ENCODE results near the gene THRB.

Gene THRB

GRCh38 chr3:24336101-24336500 lies 158.5 kb downstream of the THRB start:
- no peak overlapping the region for H3K9ac ChIP-seq (ENCODE audit: low read depth, low read length, poor library complexity, severe bottlenecking)
- no peaks in the 10 kb centered on the region for H3K4me1 ChIP-seq (ENCODE audit: insufficient read depth, low read length, poor library complexity, severe bottlenecking)
- H3K27me3 ChIP-seq (ENCODE audit: insufficient read depth, low read length, poor library complexity, severe bottlenecking), result no peaks in the 10 kb centered on the region
- no peaks in the 10 kb centered on the region for H3K9me3 ChIP-seq (ENCODE audit: insufficient read depth, low read depth, low read length)
- TF ChIP-seq EZH2phosphoT487 (IDR thresholded peaks at IDR 0.05; ENCODE audit: borderline replicate concordance) (no peak), CTCF (conservative IDR thresholded peaks at IDR 0.05; ENCODE audit: low read length) (no peak)
- H4K20me1 ChIP-seq (ENCODE audit: insufficient read depth, low read length, poor library complexity, severe bottlenecking), result no peaks in the 10 kb centered on the region
- no peak overlapping the region for H3K4me3 ChIP-seq (ENCODE audit: low read length, poor library complexity, severe bottlenecking)
- no peaks in the 10 kb centered on the region for H3F3A ChIP-seq (ENCODE audit: low read depth)
- H2AFZ ChIP-seq (ENCODE audit: low read length), result no peak overlapping the region
- no peaks in the 10 kb centered on the region for H3K9me2 ChIP-seq (replicated peaks; ENCODE audit: low read depth, low read length)
- H3K4me2 ChIP-seq (ENCODE audit: low read depth, low read length, poor library complexity, severe bottlenecking), result no peak overlapping the region
- H3K79me2 ChIP-seq (ENCODE audit: insufficient read depth, low read length), result no peaks in the 10 kb centered on the region
- H3K36me3 ChIP-seq (ENCODE audit: insufficient read depth, low read length), result no peaks in the 10 kb centered on the region

GRCh38 chr3:24332092-24332491 lies 162.6 kb downstream of the THRB start:
- H3K4me1 ChIP-seq (ENCODE audit: insufficient read depth, low read length, poor library complexity, severe bottlenecking), result no peaks in the 10 kb centered on the region
- H2AFZ ChIP-seq (ENCODE audit: low read length), result no peak overlapping the region
- H3K9ac ChIP-seq (ENCODE audit: low read depth, low read length, poor library complexity, severe bottlenecking), result no peak overlapping the region
- no peaks in the 10 kb centered on the region for H3K79me2 ChIP-seq (ENCODE audit: insufficient read depth, low read length)
- H3K9me2 ChIP-seq (replicated peaks; ENCODE audit: low read depth, low read length), result no peaks in the 10 kb centered on the region
- no peaks in the 10 kb centered on the region for H3F3A ChIP-seq (ENCODE audit: low read depth)
- no peaks in the 10 kb centered on the region for H3K27me3 ChIP-seq (ENCODE audit: insufficient read depth, low read length, poor library complexity, severe bottlenecking)
- no peak overlapping the region for H3K4me3 ChIP-seq (ENCODE audit: low read length, poor library complexity, severe bottlenecking)
- H4K20me1 ChIP-seq (ENCODE audit: insufficient read depth, low read length, poor library complexity, severe bottlenecking), result no peaks in the 10 kb centered on the region
- H3K36me3 ChIP-seq (ENCODE audit: insufficient read depth, low read length), result no peaks in the 10 kb centered on the region
- TF ChIP-seq CTCF (conservative IDR thresholded peaks at IDR 0.05; ENCODE audit: low read length), result no peak
- TF ChIP-seq EZH2phosphoT487 (IDR thresholded peaks at IDR 0.05; ENCODE audit: borderline replicate concordance), result no peak
- no peak overlapping the region for H3K4me2 ChIP-seq (ENCODE audit: low read depth, low read length, poor library complexity, severe bottlenecking)
- H3K9me3 ChIP-seq (ENCODE audit: insufficient read depth, low read depth, low read length), result no peaks in the 10 kb centered on the region

DNA sequence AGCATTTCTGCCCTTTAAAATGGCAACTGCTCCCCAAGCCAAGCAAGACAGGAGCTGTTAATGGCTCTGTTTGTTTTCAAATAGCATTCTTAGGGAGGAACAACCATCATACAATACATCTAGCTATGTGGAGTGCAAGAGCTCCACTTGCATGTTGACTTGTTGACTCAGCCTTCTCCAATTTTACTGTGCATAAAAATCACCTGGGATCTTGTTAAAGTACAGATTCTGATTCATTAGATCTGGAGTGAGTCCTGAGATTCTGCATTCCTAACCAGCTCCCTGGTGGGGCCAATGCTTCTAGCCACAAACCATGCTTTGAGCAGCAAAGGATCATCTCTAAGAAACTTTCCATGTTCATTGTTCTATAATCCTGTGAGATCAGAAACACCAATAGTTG lies 171.4 kb downstream of the THRB start:
- H3K79me2 ChIP-seq (ENCODE audit: insufficient read depth, low read length), result no peaks in the 10 kb centered on the region
- H3K27me3 ChIP-seq (ENCODE audit: insufficient read depth, low read length, poor library complexity, severe bottlenecking), result no peaks in the 10 kb centered on the region

More for the DNA sequence above, 171.4 kb downstream of the THRB start:
- Histone ChIP-seq H2AFZ (ENCODE audit: low read length) (no peak overlapping the region), H3K9me2 (replicated peaks; ENCODE audit: low read depth, low read length) (no peaks in the 10 kb centered on the region), H3K4me2 (ENCODE audit: low read depth, low read length, poor library complexity, severe bottlenecking) (no peak overlapping the region), H3K9ac (ENCODE audit: low read depth, low read length, poor library complexity, severe bottlenecking) (no peak overlapping the region), H3K36me3 (ENCODE audit: insufficient read depth, low read length) (no peaks in the 10 kb centered on the region), H3K9me3 (ENCODE audit: insufficient read depth, low read depth, low read length) (no peaks in the 10 kb centered on the region), H3K4me3 (ENCODE audit: low read length, poor library complexity, severe bottlenecking) (no peak overlapping the region), H4K20me1 (ENCODE audit: insufficient read depth, low read length, poor library complexity, severe bottlenecking) (no peaks in the 10 kb centered on the region), H3K4me1 (ENCODE audit: insufficient read depth, low read length, poor library complexity, severe bottlenecking) (no peaks in the 10 kb centered on the region), H3F3A (ENCODE audit: low read depth) (no peaks in the 10 kb centered on the region)
- TF ChIP-seq EZH2phosphoT487 (IDR thresholded peaks at IDR 0.05; ENCODE audit: borderline replicate concordance) (no peak), CTCF (conservative IDR thresholded peaks at IDR 0.05; ENCODE audit: low read length) (no peak)

Data from Loucy (cell line).